Vagina (tissue), 2 donors: ENCODE data around the gene PTGER2.

Experiments used
- CTCF ChIP-seq, 3 experiments: fragments of 450-650 bp in 2 of 3; fragments of 200-600 bp in 1 of 3; sonication (generic) in 1 of 3; IDR thresholded peaks; one replicate each; pipeline ENCODE4 v1.5.1; 2017 to 2019; ENCODE audit warnings: antibody characterized with exemption in 3 of 3, mild to moderate bottlenecking in 2 of 3, moderate library complexity in 2 of 3
- POLR2A ChIP-seq, 2 donors: fragments of 450-650 bp; IDR thresholded peaks; one replicate each; pipeline ENCODE4 v1.6.1; 2017; ENCODE audit warnings: antibody characterized with exemption in 2 of 2, mild to moderate bottlenecking in 2 of 2, moderate library complexity in 2 of 2

GRCh38 chr14:52298795-52299194, 15.3 kb upstream of the PTGER2 start:
- TF ChIP-seq CTCF (IDR thresholded peaks at IDR 0.05) (no peak), POLR2A (IDR thresholded peaks at IDR 0.05) (no peak)
